HepG2 (cell line): Measurements from ENCODE around the gene IL1R1. TPM values are rescaled to one million over a fixed set of nuclear protein-coding genes. Genes with fewer than 3 reads are reported as not detected.
A peak's percentile ranks its signal among the peaks of the same experiment; 100 is the strongest.

Experiments used
- ATF7-NPFF ChIP-seq: sonication (generic); formaldehyde crosslinking; IDR thresholded peaks from 2 replicates; pipeline ENCODE4 v1.8.1; 2023; ENCODE audit warnings: mild to moderate bottlenecking, low read depth, missing genetic modification reagents, moderate library complexity
- EEA1 ChIP-seq: sonication (generic); formaldehyde crosslinking; IDR thresholded peaks from 2 replicates; pipeline ENCODE4 v1.5.1; 2020; ENCODE audit warnings: mild to moderate bottlenecking, missing genetic modification reagents, borderline replicate concordance
- ELF1 ChIP-seq: sonication (generic); formaldehyde crosslinking; IDR thresholded peaks from 2 replicates; pipeline ENCODE4 v1.4.0; 2020; ENCODE audit warnings: missing genetic modification reagents
- KAT2B ChIP-seq: fragments of 150-350 bp; IDR thresholded peaks from 2 replicates; pipeline ENCODE4 v1.6.1; 2014; ENCODE audit warnings: low read depth, low read length, borderline replicate concordance
- MAF1 ChIP-seq: sonication (generic); formaldehyde crosslinking; IDR thresholded peaks from 2 replicates; pipeline ENCODE4 v1.5.0; 2020; ENCODE audit warnings: missing genetic modification reagents, borderline replicate concordance
- MBNL3 ChIP-seq: fragments of 250-450 bp; sonication (Bioruptor Pico); conservative IDR thresholded peaks from 2 replicates; pipeline ENCODE4 v1.8.0; 2022; ENCODE audit warnings: mild to moderate bottlenecking, inconsistent platforms
- ONECUT2 ChIP-seq: sonication (generic); formaldehyde crosslinking; IDR thresholded peaks from 2 replicates; pipeline ENCODE4 v1.4.0; 2020; ENCODE audit warnings: missing genetic modification reagents
- SAP130 ChIP-seq: IDR thresholded peaks from 2 replicates; pipeline ENCODE4 v1.6.1; 2016; ENCODE audit warnings: low read depth
- SOX13 ChIP-seq, 3 experiments: fragments of 450-650 bp in 1 of 3; sonication (generic) in 1 of 3; formaldehyde crosslinking in 1 of 3; IDR thresholded peaks in 2 of 3; conservative IDR thresholded peaks in 1 of 3; 2 replicates each; pipeline versions ENCODE4 v1.5.0 to v1.6.1; 2016 to 2020; ENCODE audit warnings: antibody characterized with exemption in 1 of 3, mild to moderate bottlenecking in 1 of 3, missing compliant biosample characterization in 1 of 3, missing genetic modification reagents in 1 of 3, moderate library complexity in 1 of 3
- SOX6 ChIP-seq, 2 experiments: fragments of 450-650 bp in 1 of 2; sonication (generic) in 1 of 2; formaldehyde crosslinking in 1 of 2; IDR thresholded peaks; 2 replicates each; pipeline versions ENCODE4 v1.4.0 to v1.6.1; 2017 to 2020; ENCODE audit warnings: antibody characterized with exemption in 1 of 2, mild to moderate bottlenecking in 1 of 2, missing genetic modification reagents in 1 of 2
- ZNF510 ChIP-seq: sonication (generic); formaldehyde crosslinking; IDR thresholded peaks from 2 replicates; pipeline ENCODE4 v1.4.0; 2020; ENCODE audit warnings: low read depth, mild to moderate bottlenecking, missing genetic modification reagents
- polyA plus RNA-seq, 8 experiments: library from polyadenylated mRNA; depleted of rRNA in 3 of 8; stranded (reverse) in 7 of 8; unstranded in 1 of 8; fragments of >200 nt; fragmentation: Illumina TruSeq in 4 of 8; extraction: Trizol in 4 of 8; gene quantifications; 2 replicates each; pipeline versions ENCODE4 v1.2.1 to v1.2.3, GENCODE V29; 2011 to 2016; ENCODE audit warnings: low read depth in 4 of 8, missing spikeins in 1 of 8, mixed read lengths in 1 of 8; ENCODE audit not compliant: insufficient read depth in 1 of 8
- total RNA-seq, 5 experiments: library from RNA; depleted of rRNA; stranded (reverse); fragments of >200 nt; fragmentation: Illumina TruSeq; extraction: Trizol; gene quantifications; 2 replicates each; pipeline ENCODE4 v1.2.3, GENCODE V29; 2016; ENCODE audit warnings: low read depth in 1 of 5
- TF ChIP-seq, protein P1 (sequence below): sonication (generic); formaldehyde crosslinking; IDR thresholded peaks from 2 replicates; pipeline ENCODE4 v1.5.1; 2020; ENCODE audit warnings: missing genetic modification reagents, mild to moderate bottlenecking, borderline replicate concordance
- TF ChIP-seq, protein P2 (sequence below), 2 experiments: fragments of 450-650 bp in 1 of 2; sonication (generic) in 1 of 2; formaldehyde crosslinking in 1 of 2; IDR thresholded peaks; 2 replicates each; pipeline versions ENCODE4 v1.6.1 to v1.8.0; 2016 to 2022; ENCODE audit warnings: antibody characterized with exemption in 1 of 2, mild to moderate bottlenecking in 1 of 2, missing genetic modification reagents in 1 of 2
- TF ChIP-seq, protein P3 (sequence below): conservative IDR thresholded peaks from 2 replicates; pipeline ENCODE4 v1.6.1; 2018; ENCODE audit warnings: missing genetic modification reagents

The IL1R1 gene
- total and polyA plus RNA-seq, 2 of the 13 experiments (the other 11 are each of a cell fraction or from before 2014, with no cell fraction given) = 38.0 to 93.1 TPM

- TF ChIP-seq SOX13 (IDR thresholded peaks at IDR 0.05) (no peak; the same call in none of the 2 replicates), SOX13 (CRISPR knock-in tag; conservative IDR thresholded peaks at IDR 0.05 in 1 of 2, IDR thresholded peaks at IDR 0.05 in 1 of 2) (peak in 1 of 2 experiments; percentile 94; a peak in 2 of 4 replicates), ZNF510 (CRISPR knock-in tag) (peak; percentile 81; the same call in 1 of the 2 replicates), MBNL3 (CRISPR knock-in tag) (no peak), ELF1 (CRISPR knock-in tag) (peak; percentile 24; the same call in 1 of the 2 replicates), MAF1 (CRISPR knock-in tag) (no peak), SOX6 (IDR thresholded peaks at IDR 0.05) (no peak), SOX6 (CRISPR knock-in tag; IDR thresholded peaks at IDR 0.05) (peak; percentile 98), ONECUT2 (peak; percentile 65), EEA1 (CRISPR knock-in tag) (no peak), KAT2B (no peak), SAP130 (CRISPR knock-in tag) (peak; percentile 92), ATF7-NPFF (CRISPR knock-in tag) (no peak; the same call in 1 of the 2 replicates)
- TF ChIP-seq, protein P1, sequence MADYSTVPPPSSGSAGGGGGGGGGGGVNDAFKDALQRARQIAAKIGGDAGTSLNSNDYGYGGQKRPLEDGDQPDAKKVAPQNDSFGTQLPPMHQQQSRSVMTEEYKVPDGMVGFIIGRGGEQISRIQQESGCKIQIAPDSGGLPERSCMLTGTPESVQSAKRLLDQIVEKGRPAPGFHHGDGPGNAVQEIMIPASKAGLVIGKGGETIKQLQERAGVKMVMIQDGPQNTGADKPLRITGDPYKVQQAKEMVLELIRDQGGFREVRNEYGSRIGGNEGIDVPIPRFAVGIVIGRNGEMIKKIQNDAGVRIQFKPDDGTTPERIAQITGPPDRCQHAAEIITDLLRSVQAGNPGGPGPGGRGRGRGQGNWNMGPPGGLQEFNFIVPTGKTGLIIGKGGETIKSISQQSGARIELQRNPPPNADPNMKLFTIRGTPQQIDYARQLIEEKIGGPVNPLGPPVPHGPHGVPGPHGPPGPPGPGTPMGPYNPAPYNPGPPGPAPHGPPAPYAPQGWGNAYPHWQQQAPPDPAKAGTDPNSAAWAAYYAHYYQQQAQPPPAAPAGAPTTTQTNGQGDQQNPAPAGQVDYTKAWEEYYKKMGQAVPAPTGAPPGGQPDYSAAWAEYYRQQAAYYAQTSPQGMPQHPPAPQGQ = peak; percentile 94; the same call in 1 of the 2 replicates
- TF ChIP-seq, protein P2, sequence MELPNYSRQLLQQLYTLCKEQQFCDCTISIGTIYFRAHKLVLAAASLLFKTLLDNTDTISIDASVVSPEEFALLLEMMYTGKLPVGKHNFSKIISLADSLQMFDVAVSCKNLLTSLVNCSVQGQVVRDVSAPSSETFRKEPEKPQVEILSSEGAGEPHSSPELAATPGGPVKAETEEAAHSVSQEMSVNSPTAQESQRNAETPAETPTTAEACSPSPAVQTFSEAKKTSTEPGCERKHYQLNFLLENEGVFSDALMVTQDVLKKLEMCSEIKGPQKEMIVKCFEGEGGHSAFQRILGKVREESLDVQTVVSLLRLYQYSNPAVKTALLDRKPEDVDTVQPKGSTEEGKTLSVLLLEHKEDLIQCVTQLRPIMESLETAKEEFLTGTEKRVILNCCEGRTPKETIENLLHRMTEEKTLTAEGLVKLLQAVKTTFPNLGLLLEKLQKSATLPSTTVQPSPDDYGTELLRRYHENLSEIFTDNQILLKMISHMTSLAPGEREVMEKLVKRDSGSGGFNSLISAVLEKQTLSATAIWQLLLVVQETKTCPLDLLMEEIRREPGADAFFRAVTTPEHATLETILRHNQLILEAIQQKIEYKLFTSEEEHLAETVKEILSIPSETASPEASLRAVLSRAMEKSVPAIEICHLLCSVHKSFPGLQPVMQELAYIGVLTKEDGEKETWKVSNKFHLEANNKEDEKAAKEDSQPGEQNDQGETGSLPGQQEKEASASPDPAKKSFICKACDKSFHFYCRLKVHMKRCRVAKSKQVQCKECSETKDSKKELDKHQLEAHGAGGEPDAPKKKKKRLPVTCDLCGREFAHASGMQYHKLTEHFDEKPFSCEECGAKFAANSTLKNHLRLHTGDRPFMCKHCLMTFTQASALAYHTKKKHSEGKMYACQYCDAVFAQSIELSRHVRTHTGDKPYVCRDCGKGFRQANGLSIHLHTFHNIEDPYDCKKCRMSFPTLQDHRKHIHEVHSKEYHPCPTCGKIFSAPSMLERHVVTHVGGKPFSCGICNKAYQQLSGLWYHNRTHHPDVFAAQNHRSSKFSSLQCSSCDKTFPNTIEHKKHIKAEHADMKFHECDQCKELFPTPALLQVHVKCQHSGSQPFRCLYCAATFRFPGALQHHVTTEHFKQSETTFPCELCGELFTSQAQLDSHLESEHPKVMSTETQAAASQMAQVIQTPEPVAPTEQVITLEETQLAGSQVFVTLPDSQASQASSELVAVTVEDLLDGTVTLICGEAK (IDR thresholded peaks at IDR 0.05) = no peak
- TF ChIP-seq, protein P2 (CRISPR knock-in tag; IDR thresholded peaks at IDR 0.05) = no peak; the same call in 1 of the 2 replicates
- TF ChIP-seq, protein P3, sequence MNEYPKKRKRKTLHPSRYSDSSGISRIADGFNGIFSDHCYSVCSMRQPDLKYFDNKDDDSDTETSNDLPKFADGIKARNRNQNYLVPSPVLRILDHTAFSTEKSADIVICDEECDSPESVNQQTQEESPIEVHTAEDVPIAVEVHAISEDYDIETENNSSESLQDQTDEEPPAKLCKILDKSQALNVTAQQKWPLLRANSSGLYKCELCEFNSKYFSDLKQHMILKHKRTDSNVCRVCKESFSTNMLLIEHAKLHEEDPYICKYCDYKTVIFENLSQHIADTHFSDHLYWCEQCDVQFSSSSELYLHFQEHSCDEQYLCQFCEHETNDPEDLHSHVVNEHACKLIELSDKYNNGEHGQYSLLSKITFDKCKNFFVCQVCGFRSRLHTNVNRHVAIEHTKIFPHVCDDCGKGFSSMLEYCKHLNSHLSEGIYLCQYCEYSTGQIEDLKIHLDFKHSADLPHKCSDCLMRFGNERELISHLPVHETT (CRISPR knock-in tag) = peak; percentile 67; the same call in 1 of the 2 replicates
Measured at GRCh38 chr2:102155703-102156515, 13.4 kb downstream of the IL1R1 start (continued).
